HEK293 (cell line): Measurements from ENCODE around the gene VAV2.

Experiments
- CTCF ChIP-seq: fragments of 450-650 bp; formaldehyde crosslinking; IDR thresholded peaks from 2 replicates; pipeline ENCODE4 v1.5.1; 2016; ENCODE audit warnings: missing biosample characterization, missing genetic modification characterization
- SP7 ChIP-seq: fragments of 450-650 bp; formaldehyde crosslinking; IDR thresholded peaks from 2 replicates; pipeline ENCODE4 v1.5.1; 2016; ENCODE audit warnings: missing biosample characterization, missing genetic modification characterization
- TCF7L2 ChIP-seq: IDR thresholded peaks from 2 replicates; pipeline ENCODE4 v1.6.1; 2011; ENCODE audit warnings: low read depth, mild to moderate bottlenecking, inconsistent platforms, low read length, moderate library complexity, borderline replicate concordance
- YY1 ChIP-seq: fragments of 450-650 bp; formaldehyde crosslinking; IDR thresholded peaks from 2 replicates; pipeline ENCODE4 v1.5.1; 2018; ENCODE audit warnings: missing biosample characterization, missing genetic modification characterization
- ZNF121 ChIP-seq: fragments of 450-650 bp; formaldehyde crosslinking; IDR thresholded peaks from 2 replicates; pipeline ENCODE4 v1.5.1; 2016; ENCODE audit warnings: missing biosample characterization, missing genetic modification characterization
- ZNF148 ChIP-seq: fragments of 450-650 bp; formaldehyde crosslinking; IDR thresholded peaks from 2 replicates; pipeline ENCODE4 v1.5.0; 2017; ENCODE audit warnings: missing biosample characterization, missing genetic modification characterization, borderline replicate concordance
- ZNF324 ChIP-seq: fragments of 450-650 bp; formaldehyde crosslinking; IDR thresholded peaks from 2 replicates; pipeline ENCODE4 v1.5.1; 2016; ENCODE audit warnings: missing biosample characterization, missing genetic modification characterization
- ZNF362 ChIP-seq: fragments of 450-650 bp; formaldehyde crosslinking; IDR thresholded peaks from 2 replicates; pipeline ENCODE4 v1.5.1; 2016; ENCODE audit warnings: missing biosample characterization, missing genetic modification characterization
- ZNF544 ChIP-seq: fragments of 450-650 bp; formaldehyde crosslinking; IDR thresholded peaks from 2 replicates; pipeline ENCODE4 v1.5.0; 2017; ENCODE audit warnings: missing biosample characterization, missing genetic modification characterization
- ZNF624 ChIP-seq: fragments of 450-650 bp; formaldehyde crosslinking; IDR thresholded peaks from 2 replicates; pipeline ENCODE4 v1.5.1; 2017; ENCODE audit warnings: missing biosample characterization, missing genetic modification characterization
- ZNF792 ChIP-seq: fragments of 450-650 bp; formaldehyde crosslinking; IDR thresholded peaks from 2 replicates; pipeline ENCODE4 v1.5.1; 2016; ENCODE audit warnings: missing biosample characterization, missing genetic modification characterization
- TF ChIP-seq, protein P1 (sequence below): fragments of 450-650 bp; formaldehyde crosslinking; IDR thresholded peaks from 2 replicates; pipeline ENCODE4 v1.5.1; 2016; ENCODE audit warnings: missing biosample characterization, missing genetic modification characterization, low read depth

DNA sequence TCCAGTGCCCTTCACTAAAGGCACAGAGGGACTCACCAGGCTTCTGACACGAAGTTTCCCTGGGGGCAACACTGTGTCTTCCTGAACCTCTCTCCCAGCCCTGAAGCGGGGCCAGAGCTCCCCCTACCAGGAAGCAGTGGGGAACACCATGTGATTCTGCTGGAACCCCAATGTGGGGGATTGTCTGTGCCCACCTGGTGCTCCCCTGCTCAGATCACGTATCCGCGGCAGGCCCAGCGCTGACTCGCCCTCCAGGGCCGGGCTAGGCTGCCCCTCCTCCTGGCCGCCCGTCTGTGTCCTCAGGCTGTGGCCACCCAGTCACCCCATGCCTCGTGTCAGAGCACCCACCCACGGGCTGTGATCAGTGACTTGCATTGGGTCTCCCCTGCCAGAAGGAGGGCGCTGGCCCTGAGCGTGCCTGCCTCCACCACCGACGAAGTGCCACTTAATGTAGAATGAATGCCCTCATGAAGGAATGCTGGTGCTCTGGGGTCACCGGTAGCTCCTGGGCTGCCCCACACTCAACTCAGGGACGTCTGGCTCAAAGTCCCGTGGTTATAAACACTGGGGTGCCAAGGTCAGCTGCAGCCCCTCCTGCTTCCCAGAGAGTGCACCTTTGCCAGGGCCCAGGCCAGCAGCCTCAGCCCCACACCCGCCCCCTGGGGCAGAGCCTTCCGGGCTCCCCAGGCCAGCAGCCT is 276.1 kb downstream of the VAV2 start:
- TF ChIP-seq CTCF, result peak; percentile 46
- TF ChIP-seq ZNF624 (tag by site-specific recombination), result no peak
- TF ChIP-seq ZNF792 (tag by site-specific recombination), result no peak
- no peak for TF ChIP-seq SP7 (tag by site-specific recombination)
- no peak for TF ChIP-seq TCF7L2
- TF ChIP-seq ZNF121 (tag by site-specific recombination), result no peak
- TF ChIP-seq ZNF324 (tag by site-specific recombination), result no peak
- TF ChIP-seq ZNF362 (tag by site-specific recombination), result no peak
- TF ChIP-seq ZNF544 (tag by site-specific recombination), result no peak
- no peak for TF ChIP-seq ZNF148 (tag by site-specific recombination)
- TF ChIP-seq, protein P1, sequence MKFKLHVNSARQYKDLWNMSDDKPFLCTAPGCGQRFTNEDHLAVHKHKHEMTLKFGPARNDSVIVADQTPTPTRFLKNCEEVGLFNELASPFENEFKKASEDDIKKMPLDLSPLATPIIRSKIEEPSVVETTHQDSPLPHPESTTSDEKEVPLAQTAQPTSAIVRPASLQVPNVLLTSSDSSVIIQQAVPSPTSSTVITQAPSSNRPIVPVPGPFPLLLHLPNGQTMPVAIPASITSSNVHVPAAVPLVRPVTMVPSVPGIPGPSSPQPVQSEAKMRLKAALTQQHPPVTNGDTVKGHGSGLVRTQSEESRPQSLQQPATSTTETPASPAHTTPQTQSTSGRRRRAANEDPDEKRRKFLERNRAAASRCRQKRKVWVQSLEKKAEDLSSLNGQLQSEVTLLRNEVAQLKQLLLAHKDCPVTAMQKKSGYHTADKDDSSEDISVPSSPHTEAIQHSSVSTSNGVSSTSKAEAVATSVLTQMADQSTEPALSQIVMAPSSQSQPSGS, result no peak
- TF ChIP-seq YY1 (tag by site-specific recombination), result no peak
